HG03139 (cell line): ENCODE measurements around the gene PRTN3.

Experiments
- ATAC-seq: cut with Tn5 transposase; IDR thresholded peaks from one replicate; pipeline ENCODE4 v1.9.1; 2021; ENCODE audit not compliant: unreplicated experiment

PRTN3 gene

DNA sequence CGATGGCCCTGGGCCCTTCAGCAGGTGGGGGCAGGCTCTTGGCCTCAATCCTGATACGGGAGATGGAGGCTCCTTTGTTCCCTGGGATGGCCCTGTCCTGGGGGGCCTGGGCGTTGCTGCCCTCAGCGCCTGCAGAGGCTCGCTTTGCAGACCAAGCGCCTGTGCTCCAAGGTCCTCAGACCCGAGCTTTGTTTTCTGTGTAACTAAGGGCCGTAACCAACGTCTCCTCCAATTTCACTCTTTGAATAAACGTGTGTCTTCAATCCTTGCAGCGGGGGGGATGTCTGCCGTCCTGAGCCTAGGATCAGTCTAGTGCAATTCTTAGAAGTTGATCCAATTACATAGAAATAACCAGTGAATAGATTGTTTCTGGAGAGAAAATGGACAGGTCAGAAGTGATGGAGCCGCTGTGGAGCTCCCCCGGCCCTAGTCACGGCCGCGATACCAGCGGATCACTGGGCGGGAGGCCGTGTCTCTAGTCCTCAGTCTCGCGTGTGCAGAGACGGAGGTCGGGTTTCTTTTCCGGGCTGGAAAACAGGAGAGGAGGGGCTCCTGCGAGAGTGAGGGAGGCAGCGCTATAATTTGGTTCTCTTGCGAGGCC is 38.2 kb upstream of the PRTN3 start:
- ATAC-seq = no peak

DNA sequence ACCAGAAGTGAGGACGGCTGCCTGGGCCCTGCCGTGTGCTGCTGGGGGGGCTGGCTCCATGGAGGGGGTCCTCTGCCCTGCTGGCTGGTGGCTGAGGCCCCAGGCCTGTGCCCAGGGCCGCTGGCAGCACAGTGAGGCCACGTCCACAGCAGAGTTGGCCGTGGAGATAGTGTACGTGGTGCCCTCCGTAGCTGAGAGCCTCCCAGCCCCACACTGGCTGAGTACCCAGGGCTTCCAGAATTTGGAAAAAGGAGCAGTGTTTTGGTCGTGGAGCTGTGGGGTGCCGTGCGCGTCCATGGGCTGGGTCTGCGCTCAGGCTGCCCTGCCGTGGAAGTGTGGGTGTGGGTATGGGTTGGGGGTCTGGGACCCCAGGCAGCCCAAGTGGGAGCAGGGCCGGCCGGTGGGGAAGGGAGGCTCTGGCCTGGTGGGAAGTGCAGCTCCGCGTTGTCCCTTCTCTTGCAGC is 37.7 kb upstream of the PRTN3 start:
- no peak for ATAC-seq

DNA sequence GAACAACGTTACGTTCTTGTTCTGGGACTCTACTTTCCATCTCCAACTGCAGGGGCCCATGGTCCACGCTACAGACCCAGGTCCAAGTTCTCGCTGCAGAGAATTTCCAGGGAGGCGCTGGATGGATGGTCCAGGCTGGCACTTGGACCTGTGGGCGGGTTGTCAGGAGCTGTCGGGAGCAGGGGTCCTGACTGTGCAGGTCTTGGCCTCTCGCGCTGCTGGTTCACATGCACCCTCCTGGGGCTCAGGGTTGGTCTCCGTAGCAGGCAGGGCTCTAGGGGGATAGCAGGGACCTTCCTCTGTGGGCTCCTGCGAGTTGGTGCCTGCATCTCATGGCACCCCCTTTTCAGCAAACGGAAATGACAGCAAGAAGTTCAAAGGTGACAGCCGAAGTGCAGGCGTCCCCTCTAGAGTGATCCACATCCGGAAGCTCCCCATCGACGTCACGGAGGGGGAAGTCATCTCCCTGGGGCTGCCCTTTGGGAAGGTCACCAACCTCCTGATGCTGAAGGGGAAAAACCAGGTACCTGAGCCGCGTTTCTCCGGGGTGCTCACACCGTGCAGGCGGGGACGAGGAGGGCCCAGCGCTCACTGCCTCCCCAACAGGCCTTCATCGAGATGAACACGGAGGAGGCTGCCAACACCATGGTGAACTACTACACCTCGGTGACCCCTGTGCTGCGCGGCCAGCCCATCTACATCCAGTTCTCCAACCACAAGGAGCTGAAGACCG is 36.9 kb upstream of the PRTN3 start:
- no peak for ATAC-seq

DNA sequence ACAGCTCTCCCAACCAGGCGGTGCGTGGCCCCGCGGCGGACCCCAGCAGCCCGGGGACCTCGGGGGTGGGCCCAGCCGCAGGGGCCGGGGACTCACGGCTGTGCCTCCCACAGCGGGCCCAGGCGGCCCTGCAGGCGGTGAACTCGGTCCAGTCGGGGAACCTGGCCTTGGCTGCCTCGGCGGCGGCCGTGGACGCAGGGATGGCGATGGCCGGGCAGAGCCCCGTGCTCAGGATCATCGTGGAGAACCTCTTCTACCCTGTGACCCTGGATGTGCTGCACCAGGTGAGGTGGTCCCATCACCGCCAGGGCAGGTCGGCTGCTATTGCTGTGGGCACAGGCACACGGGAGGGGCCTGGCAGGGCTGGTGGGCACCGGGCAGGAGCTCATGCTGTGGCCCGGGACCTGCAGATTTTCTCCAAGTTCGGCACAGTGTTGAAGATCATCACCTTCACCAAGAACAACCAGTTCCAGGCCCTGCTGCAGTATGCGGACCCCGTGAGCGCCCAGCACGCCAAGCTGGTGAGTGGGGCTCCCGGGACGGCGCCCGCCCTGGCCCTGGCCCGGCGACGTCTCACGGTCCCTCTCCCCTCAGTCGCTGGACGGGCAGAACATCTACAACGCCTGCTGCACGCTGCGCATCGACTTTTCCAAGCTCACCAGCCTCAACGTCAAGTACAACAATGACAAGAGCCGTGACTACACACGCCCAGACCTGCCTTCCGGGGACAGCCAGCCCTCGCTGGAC is 36.2 kb upstream of the PRTN3 start:
- no peak for ATAC-seq

DNA sequence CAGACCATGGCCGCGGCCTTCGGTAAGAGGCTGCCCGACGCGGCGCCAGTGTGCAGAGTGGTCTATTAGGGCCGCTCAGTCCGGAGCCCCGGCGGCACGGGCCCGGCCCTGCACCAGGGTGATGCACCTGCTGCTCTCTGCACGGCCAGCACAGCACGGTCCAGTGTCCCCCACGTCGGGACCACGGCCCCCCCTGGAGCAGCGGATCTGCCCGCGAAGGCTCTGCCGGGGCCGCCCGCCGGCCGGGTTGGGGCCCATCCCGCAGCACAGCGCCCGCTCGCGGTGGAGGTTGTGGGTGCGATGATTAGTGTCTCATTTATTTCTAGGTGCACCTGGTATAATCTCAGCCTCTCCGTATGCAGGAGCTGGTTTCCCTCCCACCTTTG is 35.6 kb upstream of the PRTN3 start:
- no peak for ATAC-seq

DNA sequence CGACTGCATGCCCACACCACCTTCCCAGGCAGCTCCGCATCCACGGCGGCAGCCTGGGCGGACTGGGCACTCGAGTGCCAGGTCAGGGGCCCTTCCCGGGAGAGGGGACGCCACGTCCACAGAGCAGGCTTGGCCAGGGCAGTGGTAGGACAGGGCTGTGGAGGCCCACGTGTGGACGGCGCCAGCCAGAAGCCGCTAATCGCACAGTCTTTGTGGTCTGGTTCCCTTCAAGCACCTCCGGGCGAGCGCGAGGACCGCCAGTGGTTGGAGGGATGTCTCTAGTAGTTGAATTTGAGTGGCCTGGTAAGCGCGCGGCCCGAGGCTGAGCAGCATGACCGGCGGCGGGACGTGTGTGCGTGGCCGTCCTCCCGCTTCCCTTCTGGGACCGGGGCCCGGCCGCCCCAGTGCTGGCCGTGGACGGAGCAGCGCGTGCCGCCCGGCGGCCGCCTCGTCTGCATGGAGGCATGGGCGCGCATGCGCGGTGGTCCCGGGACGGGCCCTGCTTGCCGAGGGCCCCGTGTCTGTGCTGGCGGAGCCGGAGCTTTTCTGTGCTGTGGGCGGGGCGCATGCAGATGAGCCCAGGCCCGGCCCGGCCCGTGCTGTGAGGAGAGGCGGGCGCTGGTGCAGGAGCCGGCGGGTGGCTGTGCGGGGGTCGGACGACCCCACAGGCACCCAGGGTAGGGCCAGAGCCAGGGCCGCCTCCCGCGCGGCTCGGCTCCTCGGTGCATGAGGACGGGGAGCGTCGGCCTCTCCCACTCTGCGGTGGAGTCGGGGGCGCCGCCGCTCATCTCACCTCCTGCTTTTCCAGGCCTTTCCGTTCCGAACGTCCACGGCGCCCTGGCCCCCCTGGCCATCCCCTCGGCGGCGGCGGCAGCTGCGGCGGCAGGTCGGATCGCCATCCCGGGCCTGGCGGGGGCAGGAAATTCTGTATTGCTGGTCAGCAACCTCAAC is 34.9 kb upstream of the PRTN3 start:
- ATAC-seq = no peak

DNA sequence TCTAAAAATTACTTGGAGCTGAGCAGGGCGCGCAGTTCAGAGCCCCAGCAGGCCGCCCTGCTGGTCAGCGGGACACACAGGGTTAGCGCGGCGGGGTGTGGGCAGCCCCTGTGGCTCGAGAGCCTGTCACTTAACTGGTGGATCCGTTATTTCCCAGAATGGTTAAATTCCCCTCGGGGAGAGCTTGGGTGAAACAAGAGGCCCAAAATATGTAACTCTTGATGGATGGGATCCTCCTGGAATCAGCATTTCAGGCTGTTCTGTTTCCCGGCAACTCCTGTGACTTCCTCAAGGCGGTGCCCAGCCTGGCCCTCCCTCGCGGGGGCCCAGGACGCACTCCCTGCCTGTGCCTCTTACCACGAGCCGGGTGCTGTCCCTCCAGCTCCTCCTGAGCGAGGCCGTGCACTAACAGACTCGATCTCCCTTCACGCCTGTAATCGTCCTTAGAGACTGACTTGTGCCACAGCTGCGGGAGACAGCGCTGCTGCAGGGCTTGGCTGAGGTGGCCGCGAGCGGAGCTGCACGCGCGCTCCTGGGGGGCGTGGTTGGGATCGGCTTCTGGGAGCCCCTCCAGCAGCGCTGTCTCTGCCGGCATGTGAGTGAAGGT is 33.9 kb upstream of the PRTN3 start:
- ATAC-seq = no peak

DNA sequence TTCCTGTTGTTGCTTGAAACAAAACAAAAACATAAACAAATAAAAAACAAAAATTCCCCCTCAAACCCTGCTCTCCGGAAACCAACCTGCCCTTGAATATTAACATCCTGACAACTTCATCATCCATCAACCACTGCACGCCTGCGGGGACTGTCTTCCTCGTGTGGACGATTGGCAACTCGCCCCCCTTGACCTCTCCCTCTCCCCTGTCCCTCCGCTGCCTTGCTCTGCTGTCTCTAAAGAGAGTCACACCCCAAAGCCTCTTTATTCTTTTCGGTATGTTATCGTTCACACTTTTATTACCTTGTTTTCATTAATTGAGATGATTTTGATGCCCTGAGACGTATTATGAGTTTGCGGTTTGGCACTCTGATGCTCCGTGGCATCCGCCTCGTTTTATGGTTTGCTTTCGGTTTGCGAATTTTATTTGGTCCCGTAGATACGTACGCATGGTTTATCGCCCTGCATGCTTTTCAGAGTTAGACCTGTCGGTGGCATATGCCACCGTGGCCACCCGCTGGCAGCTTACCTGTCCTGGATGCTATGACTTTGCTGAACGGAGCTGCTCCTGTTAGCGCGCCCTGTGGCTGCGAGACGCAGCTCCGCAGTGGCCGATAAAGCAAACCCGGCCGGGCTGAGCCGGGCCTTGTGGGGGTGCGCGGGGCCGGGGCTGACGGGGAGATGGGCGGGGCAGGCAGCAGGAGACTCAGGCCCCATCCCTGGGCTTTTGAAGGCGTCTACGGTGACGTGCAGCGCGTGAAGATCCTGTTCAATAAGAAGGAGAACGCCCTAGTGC is 33.0 kb upstream of the PRTN3 start:
- no peak for ATAC-seq

DNA sequence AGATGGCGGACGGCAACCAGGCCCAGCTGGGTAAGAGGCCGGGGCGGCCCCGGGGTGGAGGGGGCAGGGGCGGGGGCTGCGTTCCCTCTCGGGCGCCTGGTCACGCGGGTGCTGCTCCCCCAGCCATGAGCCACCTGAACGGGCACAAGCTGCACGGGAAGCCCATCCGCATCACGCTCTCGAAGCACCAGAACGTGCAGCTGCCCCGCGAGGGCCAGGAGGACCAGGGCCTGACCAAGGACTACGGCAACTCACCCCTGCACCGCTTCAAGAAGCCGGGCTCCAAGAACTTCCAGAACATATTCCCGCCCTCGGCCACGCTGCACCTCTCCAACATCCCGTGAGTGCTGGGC is 32.4 kb upstream of the PRTN3 start:
- ATAC-seq = no peak

DNA sequence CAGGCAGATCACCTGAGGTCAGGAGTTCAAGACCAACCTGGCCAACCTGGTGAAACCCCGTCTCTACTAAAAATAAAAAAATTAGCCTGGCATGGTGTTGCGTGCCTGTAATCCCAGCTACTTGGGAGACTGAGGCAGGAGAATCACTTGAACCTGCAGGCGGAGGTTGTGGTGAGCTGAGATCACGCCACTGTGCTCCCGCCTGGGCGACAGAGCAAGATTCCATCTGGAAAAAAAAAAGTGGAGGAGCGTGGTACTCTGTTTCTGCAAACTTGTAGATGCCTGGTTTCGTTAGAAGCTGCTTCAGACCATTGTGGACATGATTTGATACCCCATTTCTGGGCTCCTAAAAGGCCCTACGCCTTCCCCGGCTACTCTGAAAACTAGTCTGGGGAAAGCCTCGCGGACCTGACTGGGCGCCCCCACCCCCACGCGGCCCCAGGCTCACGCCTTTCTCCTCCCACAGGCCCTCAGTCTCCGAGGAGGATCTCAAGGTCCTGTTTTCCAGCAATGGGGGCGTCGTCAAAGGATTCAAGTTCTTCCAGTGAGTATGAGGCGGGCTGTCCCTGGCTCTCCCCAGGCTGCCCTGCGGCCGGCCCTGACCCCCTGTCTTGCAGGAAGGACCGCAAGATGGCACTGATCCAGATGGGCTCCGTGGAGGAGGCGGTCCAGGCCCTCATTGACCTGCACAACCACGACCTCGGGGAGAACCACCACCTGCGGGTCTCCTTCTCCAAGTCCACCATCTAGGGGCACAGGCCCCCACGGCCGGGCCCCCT is 30.5 kb upstream of the PRTN3 start:
- no peak for ATAC-seq

DNA sequence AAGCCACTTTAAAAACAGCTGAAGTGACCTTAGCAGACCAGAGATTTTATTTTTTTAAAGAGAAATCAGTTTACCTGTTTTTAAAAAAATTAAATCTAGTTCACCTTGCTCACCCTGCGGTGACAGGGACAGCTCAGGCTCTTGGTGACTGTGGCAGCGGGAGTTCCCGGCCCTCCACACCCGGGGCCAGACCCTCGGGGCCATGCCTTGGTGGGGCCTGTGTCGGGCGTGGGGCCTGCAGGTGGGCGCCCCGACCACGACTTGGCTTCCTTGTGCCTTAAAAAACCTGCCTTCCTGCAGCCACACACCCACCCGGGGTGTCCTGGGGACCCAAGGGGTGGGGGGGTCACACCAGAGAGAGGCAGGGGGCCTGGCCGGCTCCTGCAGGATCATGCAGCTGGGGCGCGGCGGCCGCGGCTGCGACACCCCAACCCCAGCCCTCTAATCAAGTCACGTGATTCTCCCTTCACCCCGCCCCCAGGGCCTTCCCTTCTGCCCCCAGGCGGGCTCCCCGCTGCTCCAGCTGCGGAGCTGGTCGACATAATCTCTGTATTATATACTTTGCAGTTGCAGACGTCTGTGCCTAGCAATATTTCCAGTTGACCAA is 29.8 kb upstream of the PRTN3 start:
- no peak for ATAC-seq

DNA sequence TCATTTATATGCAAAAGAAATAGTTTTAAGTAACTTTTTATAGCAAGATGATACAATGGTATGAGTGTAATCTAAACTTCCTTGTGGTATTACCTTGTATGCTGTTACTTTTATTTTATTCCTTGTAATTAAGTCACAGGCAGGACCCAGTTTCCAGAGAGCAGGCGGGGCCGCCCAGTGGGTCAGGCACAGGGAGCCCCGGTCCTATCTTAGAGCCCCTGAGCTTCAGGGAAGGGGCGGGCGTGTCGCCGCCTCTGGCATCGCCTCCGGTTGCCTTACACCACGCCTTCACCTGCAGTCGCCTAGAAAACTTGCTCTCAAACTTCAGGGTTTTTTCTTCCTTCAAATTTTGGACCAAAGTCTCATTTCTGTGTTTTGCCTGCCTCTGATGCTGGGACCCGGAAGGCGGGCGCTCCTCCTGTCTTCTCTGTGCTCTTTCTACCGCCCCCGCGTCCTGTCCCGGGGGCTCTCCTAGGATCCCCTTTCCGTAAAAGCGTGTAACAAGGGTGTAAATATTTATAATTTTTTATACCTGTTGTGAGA is 29.2 kb upstream of the PRTN3 start:
- no peak for ATAC-seq

DNA sequence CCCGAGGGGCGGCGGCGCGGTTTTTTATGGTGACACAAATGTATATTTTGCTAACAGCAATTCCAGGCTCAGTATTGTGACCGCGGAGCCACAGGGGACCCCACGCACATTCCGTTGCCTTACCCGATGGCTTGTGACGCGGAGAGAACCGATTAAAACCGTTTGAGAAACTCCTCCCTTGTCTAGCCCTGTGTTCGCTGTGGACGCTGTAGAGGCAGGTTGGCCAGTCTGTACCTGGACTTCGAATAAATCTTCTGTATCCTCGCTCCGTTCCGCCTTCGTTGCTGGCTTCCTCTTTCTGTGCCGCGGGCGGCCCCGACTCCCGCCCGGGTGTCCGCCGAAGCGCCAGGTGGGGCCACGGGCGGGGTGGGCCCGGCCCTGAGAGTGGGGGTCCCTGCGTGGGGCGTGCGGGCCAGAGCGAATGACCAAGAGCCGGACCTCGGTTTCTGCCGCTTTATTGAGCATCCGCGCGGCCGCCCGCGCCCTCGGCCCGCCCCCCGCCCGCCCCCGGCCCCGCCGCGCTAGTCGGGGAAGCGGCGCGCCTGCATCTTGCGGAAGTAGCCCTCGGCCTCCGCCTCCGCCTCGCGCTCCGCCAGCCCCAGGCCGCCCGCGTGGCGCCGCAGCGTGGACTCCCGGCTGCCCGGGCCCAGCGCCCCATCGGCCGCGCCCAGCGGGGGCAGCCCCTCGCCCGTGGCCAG is 28.6 kb upstream of the PRTN3 start:
- no peak for ATAC-seq

DNA sequence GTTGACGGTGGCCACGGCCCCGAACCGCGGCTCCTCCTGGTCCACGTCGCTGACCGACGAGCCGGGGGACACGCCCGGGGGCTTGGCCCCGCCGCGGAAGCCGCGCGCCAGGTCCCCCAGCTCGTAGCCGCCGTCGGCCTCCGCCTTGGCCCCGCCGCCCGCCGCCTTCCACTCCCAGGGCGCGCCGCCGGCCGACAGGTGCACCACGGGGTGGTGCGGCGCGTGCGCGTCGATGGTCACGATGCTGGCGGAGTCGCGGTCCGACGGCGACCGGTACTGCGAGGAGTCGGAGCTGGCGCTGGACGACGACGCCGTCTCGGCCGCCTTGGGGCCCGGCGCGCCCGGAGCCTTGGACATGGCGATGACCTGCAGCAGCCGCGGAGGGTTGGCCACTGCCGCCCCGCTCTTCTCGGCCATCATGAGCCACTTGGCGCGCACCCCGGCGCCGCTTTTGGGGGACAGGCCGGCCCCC is 28.0 kb upstream of the PRTN3 start:
- ATAC-seq = no peak

DNA sequence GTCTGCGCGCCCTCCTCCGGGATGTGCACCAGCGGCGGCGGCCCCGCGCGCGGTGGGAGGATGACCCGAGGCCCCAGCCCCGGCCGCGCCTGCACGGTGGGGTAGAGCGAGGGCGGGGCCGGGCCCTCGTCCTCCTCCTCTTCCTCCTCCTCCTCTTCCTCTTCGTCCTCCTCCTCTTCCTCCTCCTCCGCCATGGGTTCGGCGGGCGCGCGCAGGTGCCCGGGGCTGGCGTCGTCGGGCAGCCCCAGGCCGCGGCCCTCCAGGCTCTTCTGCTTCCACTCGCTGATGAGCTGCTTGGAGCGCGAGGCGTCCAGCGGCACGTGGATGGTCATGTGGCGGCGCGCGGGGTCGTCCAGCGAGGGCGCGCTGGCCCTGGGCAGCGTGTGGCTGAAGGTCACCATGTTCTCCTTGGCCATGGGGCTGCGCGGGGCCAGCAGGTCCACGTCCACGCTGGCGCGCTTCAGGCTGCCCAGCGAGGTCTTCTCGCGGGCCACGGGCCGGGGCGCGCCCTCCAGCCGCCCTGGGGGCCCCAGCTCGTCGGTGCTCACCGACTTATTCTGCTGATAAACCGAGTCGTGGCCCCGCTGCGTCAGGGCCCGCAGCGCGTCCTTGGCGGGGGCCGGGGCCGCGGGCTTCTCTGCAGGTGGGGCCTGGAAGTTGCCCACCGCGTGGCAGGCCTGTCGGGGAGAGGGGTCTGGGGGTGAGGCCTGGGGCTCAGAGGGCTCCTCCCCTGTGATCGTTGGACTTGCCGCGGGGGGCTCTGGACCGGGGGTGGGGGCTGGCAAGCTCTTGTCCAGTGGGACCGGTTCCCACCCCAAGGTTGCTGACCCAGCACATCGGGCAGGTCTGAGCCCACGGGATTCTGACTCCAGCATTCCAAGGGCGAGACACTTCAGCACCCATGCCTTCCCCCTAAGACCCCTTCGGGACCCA is 27.3 kb upstream of the PRTN3 start:
- ATAC-seq = no peak

DNA sequence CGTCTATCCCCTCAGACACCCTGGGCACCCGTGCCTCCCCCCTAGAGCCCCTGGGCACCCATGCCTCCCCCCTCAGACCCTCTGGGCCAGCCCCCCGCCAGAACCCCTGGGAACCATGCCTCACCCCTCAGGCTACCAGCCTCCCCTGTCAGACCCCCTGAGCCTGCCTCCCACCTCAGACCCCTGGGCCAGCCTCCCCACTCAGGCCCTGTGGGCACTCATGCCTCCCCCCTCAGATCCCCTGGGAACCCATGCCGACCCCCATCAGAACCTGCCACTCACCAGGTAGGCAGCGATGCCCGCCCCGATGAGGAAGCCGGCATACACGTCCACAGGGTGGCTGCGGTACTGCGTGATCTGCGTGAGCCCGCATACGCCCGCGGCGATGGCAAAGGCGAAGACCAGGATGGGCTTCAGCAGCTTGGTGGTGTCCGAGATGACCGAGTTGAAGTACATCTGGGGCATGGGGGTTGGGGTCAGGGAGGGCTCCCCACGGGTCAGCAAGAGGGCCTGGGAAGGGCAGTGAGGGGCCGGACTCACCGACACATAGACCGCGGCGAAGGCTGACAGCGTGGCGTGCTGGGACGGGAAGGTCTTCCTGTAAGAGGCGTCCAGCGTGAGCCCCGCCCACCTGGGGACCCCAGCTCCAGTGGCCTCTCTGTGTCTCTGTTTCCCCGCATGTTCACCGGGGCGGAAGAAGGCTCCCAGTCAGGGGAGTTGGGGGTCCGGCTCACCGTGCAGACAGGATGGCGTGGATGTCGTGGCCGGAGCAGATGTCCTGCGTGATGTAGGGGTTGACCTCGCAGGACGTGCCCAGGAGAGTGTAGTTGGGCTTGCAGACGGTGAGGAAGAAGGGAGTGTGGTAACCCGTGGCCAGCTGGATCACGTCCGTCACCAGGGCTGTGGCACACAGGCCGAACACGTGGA is 26.4 kb upstream of the PRTN3 start:
- no peak for ATAC-seq
